Renal cortex interstitium (tissue), 15 donors: ENCODE results near the gene PLPPR4. TPM values are rescaled to one million over a fixed set of nuclear protein-coding genes. Genes with fewer than 3 reads are reported as not detected.

Experiments used
- DNase-seq, 11 donors: peaks; one replicate each; pipeline ENCODE4 v3.0.0-alpha.2; 2013; ENCODE audit warnings: low read depth in 9 of 11, low spot score in 4 of 11; ENCODE audit errors: extremely low read depth in 1 of 11
- long read RNA-seq, 16 experiments: transcript quantifications; one replicate each; lab custom pipeline, GENCODE V29; 2026
- polyA plus RNA-seq, 3 donors: library from polyadenylated mRNA; unstranded; fragments of 120-200 nt; gene quantifications; one replicate each; pipeline ENCODE4 v1.2.1, GENCODE V29; 2013; ENCODE audit not compliant: insufficient read length in 3 of 3

PLPPR4 gene, protein sequence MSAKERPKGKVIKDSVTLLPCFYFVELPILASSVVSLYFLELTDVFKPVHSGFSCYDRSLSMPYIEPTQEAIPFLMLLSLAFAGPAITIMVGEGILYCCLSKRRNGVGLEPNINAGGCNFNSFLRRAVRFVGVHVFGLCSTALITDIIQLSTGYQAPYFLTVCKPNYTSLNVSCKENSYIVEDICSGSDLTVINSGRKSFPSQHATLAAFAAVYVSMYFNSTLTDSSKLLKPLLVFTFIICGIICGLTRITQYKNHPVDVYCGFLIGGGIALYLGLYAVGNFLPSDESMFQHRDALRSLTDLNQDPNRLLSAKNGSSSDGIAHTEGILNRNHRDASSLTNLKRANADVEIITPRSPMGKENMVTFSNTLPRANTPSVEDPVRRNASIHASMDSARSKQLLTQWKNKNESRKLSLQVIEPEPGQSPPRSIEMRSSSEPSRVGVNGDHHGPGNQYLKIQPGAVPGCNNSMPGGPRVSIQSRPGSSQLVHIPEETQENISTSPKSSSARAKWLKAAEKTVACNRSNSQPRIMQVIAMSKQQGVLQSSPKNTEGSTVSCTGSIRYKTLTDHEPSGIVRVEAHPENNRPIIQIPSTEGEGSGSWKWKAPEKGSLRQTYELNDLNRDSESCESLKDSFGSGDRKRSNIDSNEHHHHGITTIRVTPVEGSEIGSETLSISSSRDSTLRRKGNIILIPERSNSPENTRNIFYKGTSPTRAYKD
- 1 to 10 TPM; 1.5 to 2.1 (median 2.0) TPM for polyA plus RNA-seq
- long read RNA-seq, donor 1: 0 reads
- long read RNA-seq, donor 2: 0 reads
- long read RNA-seq, donor 3: 0 reads
- long read RNA-seq, donor 4: 0 reads
- long read RNA-seq, donor 5: 0 reads
- long read RNA-seq, donor 6: 0 reads
- long read RNA-seq, donor 7: 0 reads
- long read RNA-seq, donor 8: 0 reads
- long read RNA-seq, donor 9: 0 reads
- long read RNA-seq, donor 10: 0 reads
- long read RNA-seq, donor 11: 0 reads
- long read RNA-seq, donor 12, full-length matches to known transcripts: 1 of 1 reads
- long read RNA-seq, donor 12, partial matches to known transcripts: 0 of 1 reads
- long read RNA-seq, donor 12, other reads (novel, unspliced or antisense): 0 of 1 reads
- long read RNA-seq, donor 13: 0 reads
- long read RNA-seq, donor 14: 0 reads
- long read RNA-seq, donor 15: 0 reads
- long read RNA-seq, donor 16, full-length matches to known transcripts: 2 of 2 reads
- long read RNA-seq, donor 16, partial matches to known transcripts: 0 of 2 reads
- long read RNA-seq, donor 16, other reads (novel, unspliced or antisense): 0 of 2 reads

DNA sequence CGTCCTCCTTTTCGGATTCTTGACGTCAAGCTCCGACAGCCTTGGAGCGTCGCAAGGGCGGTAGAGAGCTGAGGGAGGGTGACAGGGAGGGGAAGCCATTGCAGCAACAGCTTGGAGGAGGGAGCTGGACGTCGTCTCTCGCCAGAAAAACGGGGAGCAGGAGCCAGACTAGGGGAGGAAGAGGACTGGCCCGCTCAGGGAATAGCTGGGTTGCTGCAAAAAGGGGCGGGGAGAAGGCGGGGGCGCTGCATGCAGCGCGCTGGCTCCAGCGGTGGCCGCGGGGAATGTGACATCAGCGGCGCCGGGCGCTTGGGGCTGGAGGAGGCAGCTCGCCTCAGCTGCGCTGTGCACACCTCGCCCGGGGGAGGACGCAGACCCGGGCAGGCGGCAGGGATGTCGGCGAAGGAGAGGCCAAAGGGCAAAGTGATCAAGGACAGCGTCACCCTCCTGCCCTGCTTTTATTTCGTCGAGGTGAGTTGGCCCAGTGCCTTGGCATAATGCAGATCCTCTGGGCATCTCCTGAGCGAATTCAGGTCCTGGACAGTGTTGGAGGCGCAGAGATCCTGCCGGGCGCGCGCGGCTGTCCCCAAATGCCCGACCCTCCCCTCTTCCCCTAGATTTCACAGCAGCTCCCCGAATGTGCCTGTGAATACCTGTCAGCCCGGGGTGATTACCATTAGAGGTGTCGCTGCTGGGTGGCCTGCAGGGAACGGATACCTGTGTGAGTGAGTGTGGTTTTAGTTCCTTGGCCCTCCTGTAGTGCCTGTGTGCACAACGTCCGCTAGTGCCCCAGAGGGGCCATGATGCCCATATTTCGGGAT, at the start of gene PLPPR4:
PLPPR4 (plus strand) TSS at position 292 of the 821 bp plus-strand sequence; CDS start at position 394, 102 bp downstream.
- peak; percentile 9 to 51 (median 29) for DNase-seq

DNA sequence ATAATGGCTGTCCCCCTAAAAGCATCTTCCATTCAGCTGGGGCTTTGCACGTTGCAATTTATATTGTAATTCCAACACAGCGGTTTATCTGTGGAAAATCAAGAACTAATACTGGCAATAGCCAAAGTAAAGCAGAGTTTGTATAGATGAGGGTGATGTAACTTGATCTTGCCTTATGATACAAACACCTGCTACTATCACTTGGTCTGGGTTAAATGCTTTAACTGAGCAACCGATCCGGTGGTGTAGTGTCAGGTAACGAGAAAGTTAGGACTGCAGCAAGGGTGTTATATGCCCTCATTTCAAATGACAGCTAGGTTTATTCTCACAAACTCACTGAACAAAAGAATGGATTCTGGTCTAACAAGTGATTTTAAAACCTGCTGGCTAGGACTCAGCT, 47.3 kb upstream of the PLPPR4 start:
- DNase-seq: peak in 1 of 11 donors; percentile 4

DNA sequence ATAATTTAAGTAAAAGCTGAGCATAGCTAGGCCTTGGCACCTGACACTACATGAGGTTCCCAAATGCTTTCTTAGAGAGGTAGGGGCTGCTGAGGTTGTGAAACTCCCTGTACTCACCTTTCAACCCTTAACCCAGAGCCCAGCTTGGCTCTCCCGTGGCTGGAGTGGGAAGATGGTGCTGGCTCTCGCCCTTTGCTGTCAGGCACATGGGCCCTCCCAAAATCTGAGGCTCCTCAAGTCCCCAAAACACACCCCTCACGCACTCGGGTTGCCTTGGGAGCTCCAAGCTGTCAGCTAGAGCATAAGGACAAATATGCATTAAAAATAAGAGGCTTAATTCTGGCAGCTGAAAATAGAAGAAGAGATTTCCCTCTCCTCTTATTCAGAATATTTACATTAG, 46.7 kb upstream of the PLPPR4 start:
- peak in 1 of 11 donors; percentile 1 for DNase-seq

DNA sequence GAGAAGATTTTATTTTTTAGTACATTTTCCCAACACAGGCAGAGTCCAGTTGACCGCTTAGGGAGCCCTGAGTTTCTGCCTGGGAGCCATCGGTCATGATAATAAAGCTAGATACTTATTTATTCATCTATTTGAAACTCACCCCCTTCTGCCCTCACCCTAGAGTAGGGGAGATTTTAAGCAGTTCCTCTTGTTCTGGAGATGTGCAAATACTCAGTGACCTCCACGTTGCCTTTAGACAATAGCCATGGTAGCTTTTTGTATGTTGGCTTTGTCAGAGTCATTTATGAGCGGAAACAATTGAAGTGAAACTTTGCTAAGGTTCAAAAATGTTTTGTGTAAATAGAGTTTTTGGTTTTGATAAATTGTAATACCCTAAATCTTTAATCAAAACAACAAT, 45.7 kb upstream of the PLPPR4 start:
- no peak for DNase-seq

DNA sequence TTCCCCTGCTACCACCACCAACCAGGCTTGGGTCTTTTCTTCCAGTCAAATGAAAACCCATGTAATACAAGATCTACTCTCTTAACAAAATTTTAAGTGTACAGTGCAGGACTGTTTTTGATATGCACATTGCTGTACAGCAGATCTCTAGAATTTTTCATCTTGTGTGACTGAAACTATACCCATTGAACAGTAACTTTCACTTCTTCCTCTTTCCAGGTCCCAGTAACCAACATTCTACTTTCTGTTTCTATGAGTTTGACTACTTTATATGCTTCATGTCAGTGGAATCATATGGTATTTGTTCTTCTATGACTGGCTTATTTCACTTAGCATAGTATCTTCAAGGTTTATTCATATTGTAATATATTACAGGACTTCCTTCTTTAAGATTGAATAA, 45.3 kb upstream of the PLPPR4 start:
- no peak for DNase-seq

DNA sequence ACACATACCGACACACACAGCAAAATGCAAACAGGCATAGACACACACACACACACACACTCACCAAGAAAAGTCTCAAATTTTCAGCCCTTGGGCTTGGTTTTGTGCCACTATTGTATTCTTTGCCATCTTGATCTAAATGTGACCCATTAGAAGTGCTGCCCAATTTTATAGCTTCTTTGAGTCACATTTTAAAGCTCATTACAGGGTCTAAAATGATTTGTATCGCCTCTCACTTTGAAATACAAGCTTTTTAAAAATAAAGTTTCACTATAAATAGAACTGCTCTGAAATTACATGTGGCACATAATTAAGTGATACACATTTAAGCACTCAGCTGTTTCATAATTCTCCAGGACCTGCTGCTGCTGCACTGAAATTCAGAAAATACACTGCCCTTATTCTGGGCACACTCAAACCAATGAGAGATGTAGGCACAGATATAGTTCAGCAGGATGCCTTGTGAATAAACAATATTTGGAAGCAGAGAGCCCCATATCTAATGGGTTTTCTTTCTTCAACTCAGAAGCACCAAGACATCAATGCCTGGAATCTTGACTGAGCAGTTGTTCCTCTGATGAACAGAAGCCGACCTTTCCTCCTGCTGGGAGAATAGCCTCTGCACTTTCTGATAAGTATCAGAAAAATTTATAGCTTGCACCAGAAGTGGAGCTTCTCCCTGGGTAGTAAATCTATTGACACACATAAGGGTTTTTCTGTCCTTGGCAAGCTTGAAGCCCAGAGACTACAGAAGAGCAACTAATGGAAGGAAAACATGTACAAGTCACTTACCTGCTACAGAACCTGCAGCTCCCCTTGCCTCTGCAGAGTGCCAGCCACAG, 37.0 kb upstream of the PLPPR4 start:
- no peak for DNase-seq

DNA sequence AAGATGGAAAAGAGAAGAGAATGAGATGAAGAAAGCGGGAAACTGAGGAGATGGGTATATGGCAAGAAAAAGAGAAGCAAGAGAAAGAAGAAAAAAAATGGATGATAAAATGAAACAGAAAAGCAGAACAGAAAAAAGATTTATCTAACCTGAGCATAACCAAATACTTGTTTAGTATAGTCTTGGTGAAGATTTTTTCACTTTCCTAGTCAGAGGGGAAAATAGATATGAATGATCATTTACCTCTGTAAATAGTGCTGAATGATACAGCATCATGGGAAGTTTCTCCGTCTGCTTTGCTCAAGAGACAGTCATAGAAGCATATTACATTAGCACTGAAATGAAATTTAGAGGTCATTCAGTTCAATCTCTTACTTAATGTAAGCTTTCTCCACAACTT, 36.1 kb upstream of the PLPPR4 start:
- no peak for DNase-seq

DNA sequence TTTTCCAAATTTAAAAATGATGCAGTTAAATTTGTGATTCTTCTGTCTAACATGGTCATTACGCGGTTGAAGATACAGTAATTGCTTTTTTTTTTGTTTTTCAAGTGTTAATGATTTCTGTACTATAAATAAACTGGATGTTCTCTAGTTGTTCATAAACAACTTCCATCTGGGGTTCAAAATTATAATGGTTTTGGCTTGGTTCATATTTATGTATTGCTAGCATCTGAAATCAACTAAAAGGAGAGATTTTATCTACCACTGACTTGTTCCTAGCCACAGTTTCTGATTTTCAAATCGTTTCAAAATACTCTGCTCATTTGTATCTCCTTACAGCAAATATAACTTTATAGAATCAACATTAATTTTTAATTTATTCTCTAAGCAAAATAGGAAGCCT, 35.2 kb upstream of the PLPPR4 start:
- no peak for DNase-seq

DNA sequence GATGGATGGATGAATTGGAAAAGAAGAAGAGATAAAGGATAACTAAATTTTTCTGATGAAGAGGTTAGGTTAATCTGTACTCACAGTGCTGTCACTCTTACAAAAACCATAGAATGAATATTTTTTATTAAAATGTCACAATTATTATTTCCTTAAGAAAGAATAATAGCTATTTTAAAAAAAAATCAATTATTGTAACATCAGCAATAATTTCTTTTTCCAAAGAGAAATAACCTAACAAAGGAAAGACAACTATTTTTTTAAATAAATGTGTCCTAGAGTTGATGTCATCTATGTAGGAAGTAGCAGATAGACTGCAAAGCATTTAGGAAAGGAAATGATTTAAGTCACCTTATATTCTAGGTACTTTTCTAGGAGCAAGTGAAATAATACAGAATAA, 33.6 kb upstream of the PLPPR4 start:
- no peak for DNase-seq

DNA sequence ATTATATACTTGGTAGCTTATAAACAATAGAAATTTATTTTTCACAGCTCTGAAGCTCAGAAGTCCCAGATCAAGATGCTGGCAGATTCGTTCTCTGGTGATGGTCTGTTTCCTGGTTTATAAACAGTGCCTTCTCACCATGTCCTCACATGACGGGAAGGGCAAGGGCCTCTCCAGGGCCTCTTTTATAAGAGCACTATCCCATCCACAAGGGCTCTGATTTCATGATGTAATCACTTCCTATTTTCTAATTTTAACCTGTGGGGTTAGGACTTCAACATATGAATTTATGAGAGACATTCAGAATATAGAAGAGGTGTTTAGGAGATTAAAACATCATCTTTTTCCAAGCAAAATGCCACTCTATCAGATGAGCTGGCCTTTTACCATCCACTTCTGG, 32.1 kb upstream of the PLPPR4 start:
- no peak for DNase-seq

DNA sequence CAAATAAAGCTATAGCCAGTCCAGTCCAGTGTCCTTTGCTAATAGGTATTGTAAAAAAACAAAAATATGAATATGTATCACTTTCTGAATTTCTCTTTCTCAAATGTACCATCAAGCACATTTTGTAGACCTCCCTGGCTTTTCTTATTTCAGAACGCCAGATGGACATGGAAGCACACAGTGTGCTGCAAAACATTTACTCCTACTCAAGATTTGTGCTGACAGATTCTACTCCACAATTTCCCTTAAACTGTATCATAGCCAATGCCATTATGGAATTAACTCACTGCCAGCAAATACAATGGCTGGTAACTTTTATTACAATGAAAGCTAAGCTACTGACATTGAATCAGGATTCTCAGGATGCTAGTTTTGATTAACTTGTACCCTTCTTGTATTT, 30.8 kb upstream of the PLPPR4 start:
- DNase-seq: no peak

DNA sequence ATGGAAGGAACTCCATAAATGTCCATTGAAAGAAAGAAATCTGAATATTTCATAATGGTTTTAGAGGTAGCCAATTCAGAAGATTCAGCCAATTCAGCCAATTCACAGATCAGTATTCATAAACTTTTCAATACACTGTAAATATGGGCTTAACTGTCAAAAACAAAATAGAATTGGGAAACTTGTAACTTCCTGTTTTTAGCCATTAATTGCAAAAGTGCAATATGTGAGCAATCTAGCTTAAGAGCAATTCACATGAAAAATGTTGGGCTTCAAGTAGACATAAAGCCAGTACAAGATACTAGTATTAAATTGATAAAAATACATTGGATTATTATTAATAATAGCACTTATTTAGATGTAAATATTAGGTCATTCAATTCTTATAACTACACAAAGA, 27.5 kb upstream of the PLPPR4 start:
- DNase-seq: no peak

DNA sequence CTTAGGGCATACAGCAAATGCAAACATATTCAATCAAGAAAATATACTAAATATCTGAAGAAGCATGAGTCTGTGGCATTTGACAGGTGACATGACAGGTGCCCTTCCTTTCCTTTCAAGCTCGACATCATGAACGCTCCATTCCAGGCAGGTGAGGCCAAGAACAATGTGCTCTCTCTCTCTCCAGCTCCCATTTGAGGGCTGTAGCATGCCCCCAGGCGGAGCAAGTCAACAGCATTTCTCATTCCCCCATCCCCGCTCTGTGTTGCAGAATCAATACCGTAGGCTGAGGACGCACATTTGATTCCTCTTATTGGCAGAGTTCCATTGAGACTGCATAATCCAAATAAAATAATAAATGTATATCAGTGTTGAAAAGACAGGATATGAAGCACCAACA, 24.6 kb upstream of the PLPPR4 start:
- DNase-seq: no peak

DNA sequence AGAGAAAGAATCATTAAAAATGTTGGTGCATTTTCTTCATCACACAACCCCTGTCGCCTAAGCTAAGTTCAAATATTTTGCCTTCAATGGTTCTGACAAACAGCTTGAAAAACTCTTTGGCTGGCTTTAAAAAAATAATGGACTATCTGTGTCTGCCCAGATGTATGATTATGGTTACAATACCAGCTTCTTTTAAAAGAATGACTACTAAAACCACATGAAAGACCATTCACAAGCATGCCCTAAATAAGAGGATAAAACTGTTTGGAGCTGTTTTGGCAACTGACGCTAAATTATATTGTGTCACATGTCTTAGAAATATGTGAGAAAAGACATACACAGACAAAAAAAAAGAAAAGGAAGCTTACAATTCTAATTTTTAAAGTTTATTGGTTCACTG, 23.7 kb upstream of the PLPPR4 start:
- no peak for DNase-seq

DNA sequence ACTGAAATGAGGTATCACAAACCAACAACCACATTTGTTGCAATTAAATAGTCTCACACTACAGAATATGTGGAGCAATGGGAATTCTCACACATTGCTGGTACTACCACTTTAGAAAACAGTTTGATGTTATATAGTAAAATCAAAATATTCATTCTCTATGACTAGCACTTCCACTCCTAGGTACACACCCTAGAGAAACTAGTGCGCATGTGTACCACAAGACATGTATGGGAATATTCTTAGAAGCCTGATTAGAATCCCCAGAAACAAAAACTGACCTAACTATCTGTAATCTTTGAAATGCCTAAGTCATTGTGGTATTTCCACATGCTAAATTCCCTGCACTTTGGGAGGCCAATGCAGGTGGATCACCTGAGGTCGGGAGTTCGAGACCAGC, 18.1 kb upstream of the PLPPR4 start:
- DNase-seq: no peak

DNA sequence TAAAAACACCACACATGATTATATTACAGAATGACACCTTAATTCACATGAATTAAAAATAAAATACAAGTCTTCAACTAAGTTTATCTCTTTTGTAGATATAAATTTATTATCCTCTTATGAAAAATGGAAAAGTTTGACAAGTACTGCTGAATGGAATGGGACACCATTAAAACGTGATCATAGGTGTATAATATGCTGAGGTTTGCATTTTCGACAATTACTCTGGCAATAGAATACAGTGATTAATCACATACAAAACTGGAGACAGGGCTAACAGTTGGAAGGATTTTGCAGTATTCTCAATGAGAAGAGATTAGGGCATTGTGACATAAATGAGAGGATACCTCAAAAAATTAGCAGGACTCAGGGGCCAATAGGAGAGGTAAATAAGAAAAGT, 17.1 kb upstream of the PLPPR4 start:
- no peak for DNase-seq

DNA sequence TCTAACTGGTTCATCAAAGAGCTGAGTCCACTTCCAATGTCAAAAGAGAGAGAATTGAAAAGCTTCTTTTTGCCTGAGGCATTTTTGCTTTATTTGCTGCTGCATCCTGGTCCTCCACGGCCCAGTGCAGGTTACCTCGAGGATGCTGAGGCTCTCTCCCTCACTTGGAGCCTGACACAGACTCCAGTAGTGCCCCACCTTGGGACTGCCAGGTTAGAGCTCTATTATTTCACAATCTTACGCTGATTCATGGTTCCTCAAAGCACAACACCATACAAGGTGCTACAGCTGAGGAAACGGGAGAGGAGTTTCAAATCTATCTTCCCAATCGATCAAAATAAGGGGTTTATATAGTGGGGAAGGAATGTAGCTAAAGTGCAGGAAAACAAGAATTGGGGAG, 13.6 kb upstream of the PLPPR4 start:
- DNase-seq: no peak

DNA sequence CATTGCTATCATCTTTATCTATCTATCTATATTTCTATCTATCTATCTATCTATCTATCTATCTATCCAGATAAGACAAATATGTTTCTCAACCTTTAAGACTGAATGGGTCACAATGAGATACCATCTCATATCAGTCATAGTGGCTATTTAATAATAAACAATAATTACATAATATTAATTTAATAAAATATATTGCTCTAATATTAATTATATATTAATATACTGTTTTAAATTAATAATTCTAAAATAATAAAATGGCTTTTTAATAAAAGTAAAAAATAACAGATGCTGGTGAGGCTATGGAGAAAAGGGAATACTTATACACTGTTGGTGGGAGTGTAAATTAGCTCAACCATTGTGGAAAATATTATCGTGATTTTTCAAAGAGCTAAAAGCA, 13.0 kb upstream of the PLPPR4 start:
- DNase-seq: no peak
